Transverse colon (tissue), 4 donors: ENCODE data around the gene CAMK2B. TPM values are rescaled to one million over a fixed set of nuclear protein-coding genes. Genes with fewer than 3 reads are reported as not detected.

ENCODE experiments used
- DNase-seq: peaks from one replicate; pipeline ENCODE4 v3.0.0-alpha.2; 2019
- H3K27ac ChIP-seq, 4 donors: fragments of 200-600 bp; sonication (generic); 2 replicates each; pipeline ENCODE4 v1.5.1; 2016 to 2018; ENCODE audit warnings: inconsistent platforms in 4 of 4
- H3K27me3 ChIP-seq: fragments of 200-600 bp; sonication (generic); 2 replicates; pipeline ENCODE4 v1.5.1; 2017; ENCODE audit warnings: inconsistent platforms
- H3K36me3 ChIP-seq, 4 donors: fragments of 200-600 bp; sonication (generic); 2 replicates each; pipeline ENCODE4 v1.5.1; 2017 to 2019; ENCODE audit warnings: inconsistent platforms in 4 of 4
- H3K4me1 ChIP-seq, 4 donors: fragments of 200-600 bp; sonication (generic); 2 replicates each; pipeline ENCODE4 v1.5.1; 2017 to 2020; ENCODE audit warnings: inconsistent platforms in 4 of 4
- H3K4me3 ChIP-seq, 4 donors: fragments of 200-600 bp; sonication (generic); 1 replicate in 1 of 4; 2 replicates in 3 of 4; pipeline versions ENCODE4 v1.5.1 to v1.6.1; 2017 to 2019; ENCODE audit warnings: inconsistent platforms in 4 of 4
- H3K9me3 ChIP-seq, 2 donors: fragments of 200-600 bp; sonication (generic); 2 replicates each; pipeline ENCODE4 v1.5.1; 2017 to 2019; ENCODE audit warnings: inconsistent platforms in 2 of 2
- CTCF ChIP-seq, 5 experiments: fragments of 200-600 bp in 3 of 5; fragments of 450-650 bp in 2 of 5; sonication (generic) in 3 of 5; IDR thresholded peaks; 1 replicate in 2 of 5; 2 replicates in 3 of 5; pipeline ENCODE4 v1.5.1; 2016 to 2017; ENCODE audit warnings: antibody characterized with exemption in 5 of 5, inconsistent platforms in 3 of 5, mild to moderate bottlenecking in 2 of 5, moderate library complexity in 1 of 5
- EP300 ChIP-seq: sonication (generic); formaldehyde crosslinking; IDR thresholded peaks from one replicate; pipeline ENCODE4 v1.6.1; 2017; ENCODE audit warnings: antibody characterized with exemption, low read depth
- POLR2A ChIP-seq: fragments of 450-650 bp; IDR thresholded peaks from one replicate; pipeline ENCODE4 v1.6.1; 2016; ENCODE audit warnings: antibody characterized with exemption, mild to moderate bottlenecking, moderate library complexity
- POLR2AphosphoS5 ChIP-seq, 3 donors: sonication (generic); formaldehyde crosslinking; IDR thresholded peaks; one replicate each; pipeline ENCODE4 v1.6.1; 2016; ENCODE audit warnings: antibody characterized with exemption in 3 of 3
- WGBS, 2 donors: methylation state at CpG; one replicate each; pipeline ENCODE4 v1.1.5; 2018; ENCODE audit warnings: low coverage in 1 of 2; 5-methylcytosine and 5-hydroxymethylcytosine counted together
- in situ Hi-C, 4 donors: fragments of 200-750 bp; cut with MboI; loops; one replicate each; pipeline versions ENCODE4 v1.15.0 to v1.15.1; 2017; ENCODE audit warnings: low sequenced_read_pairs in 3 of 4, low pct_ligation_motif_present in 1 of 4, low pct_unique_long_range_greater_than_20kb in 1 of 4
- intact Hi-C: fragments of 100-400 bp; cut with DNase I; formaldehyde crosslinking; loops from one replicate; pipeline ENCODE4 v1.15.1; 2023; ENCODE audit warnings: low total_unique reads
- total RNA-seq, 4 donors: library from RNA; depleted of rRNA; stranded (reverse); fragments of >200 nt; gene quantifications; one replicate each; pipeline ENCODE4 v1.1.0, GENCODE V29; 2016

The CAMK2B gene
- total RNA-seq, 4 donors from 2014 or later, result 0.16 to 2.8 (median 0.27) TPM; not detected in 1

GRCh38 chr7:44290252-44290620, 35.2 kb downstream of the CAMK2B start:
- TF ChIP-seq EP300 (no peak), CTCF (IDR thresholded peaks at IDR 0.05) (no peak), POLR2AphosphoS5 (IDR thresholded peaks at IDR 0.05) (no peak), POLR2A (no peak)
- no peaks in the 10 kb centered on the region for H3K4me1 ChIP-seq
- no peak overlapping the region for H3K4me3 ChIP-seq
- no peak overlapping the region for H3K27ac ChIP-seq
- H3K9me3 ChIP-seq, result no peaks in the 10 kb centered on the region
- H3K36me3 ChIP-seq, result no peaks in the 10 kb centered on the region
- peak; percentile 3 for DNase-seq
- intact Hi-C loops, result no loop called here
- in situ Hi-C loops, result no loop called here
- H3K27me3 ChIP-seq, result peaks cover 30% of the 10 kb centered on the region
- 67 to 80% methylated on average over 3 to 12 of the region's 12 CpGs for WGBS, 2 donors

- no peak overlapping the region for H3K27ac ChIP-seq
- TF ChIP-seq POLR2AphosphoS5 (IDR thresholded peaks at IDR 0.05) (no peak), POLR2A (no peak), CTCF (IDR thresholded peaks at IDR 0.05) (no peak), EP300 (no peak)
- intact Hi-C loops, result no loop called here
- H3K4me1 ChIP-seq, result no peaks in the 10 kb centered on the region
- DNase-seq, result peak; percentile 4
- no peaks in the 10 kb centered on the region for H3K36me3 ChIP-seq
- peaks cover 29% of the 10 kb centered on the region for H3K27me3 ChIP-seq
- in situ Hi-C loops, result no loop called here
- no peaks in the 10 kb centered on the region for H3K9me3 ChIP-seq
- WGBS, 2 donors, result 83% methylated on average over 22 of the region's 24 CpGs; no CpG with 5 or more reads in 1 of the 2 donors
- H3K4me3 ChIP-seq, result no peak overlapping the region
Observed at GRCh38 chr7:44289341-44290251, 35.8 kb downstream of the CAMK2B start.

GRCh38 chr7:44288811-44289340, 36.5 kb downstream of the CAMK2B start:
- intact Hi-C loops (no loop called here), in situ Hi-C loops (no loop called here)
- TF ChIP-seq POLR2A (no peak), EP300 (no peak)
- Histone ChIP-seq H3K27me3 (peaks cover 21% of the 10 kb centered on the region), H3K27ac (no peak overlapping the region), H3K4me3 (no peak overlapping the region), H3K36me3 (no peaks in the 10 kb centered on the region), H3K9me3 (no peaks in the 10 kb centered on the region), H3K4me1 (no peaks in the 10 kb centered on the region)
- peak; percentile 1 for DNase-seq
- 85% methylated on average over 14 of the region's 20 CpGs; no CpG with 5 or more reads in 1 of the 2 donors for WGBS, 2 donors

- no peak for DNase-seq
- Histone ChIP-seq H3K27ac (no peak overlapping the region), H3K4me3 (no peak overlapping the region), H3K27me3 (peaks cover 16% of the 10 kb centered on the region), H3K9me3 (no peaks in the 10 kb centered on the region), H3K36me3 (no peaks in the 10 kb centered on the region), H3K4me1 (no peaks in the 10 kb centered on the region)
- in situ Hi-C loops, result no loop called here
- 95% methylated on average over 9 of the region's 9 CpGs; no CpG with 5 or more reads in 1 of the 2 donors for WGBS, 2 donors
- TF ChIP-seq POLR2A (no peak), EP300 (no peak), POLR2AphosphoS5 (IDR thresholded peaks at IDR 0.05) (no peak), CTCF (IDR thresholded peaks at IDR 0.05) (no peak)
- intact Hi-C loops, result no loop called here
Observed at GRCh38 chr7:44288381-44288685, 37.1 kb downstream of the CAMK2B start.
